ENCODE results near the gene AFF3.
"Not testable (repeated sequence)": the region's sequence is repeated elsewhere in the genome, so short reads cannot be mapped to it uniquely, and the experiment has no call there.

The AFF3 gene

DNA sequence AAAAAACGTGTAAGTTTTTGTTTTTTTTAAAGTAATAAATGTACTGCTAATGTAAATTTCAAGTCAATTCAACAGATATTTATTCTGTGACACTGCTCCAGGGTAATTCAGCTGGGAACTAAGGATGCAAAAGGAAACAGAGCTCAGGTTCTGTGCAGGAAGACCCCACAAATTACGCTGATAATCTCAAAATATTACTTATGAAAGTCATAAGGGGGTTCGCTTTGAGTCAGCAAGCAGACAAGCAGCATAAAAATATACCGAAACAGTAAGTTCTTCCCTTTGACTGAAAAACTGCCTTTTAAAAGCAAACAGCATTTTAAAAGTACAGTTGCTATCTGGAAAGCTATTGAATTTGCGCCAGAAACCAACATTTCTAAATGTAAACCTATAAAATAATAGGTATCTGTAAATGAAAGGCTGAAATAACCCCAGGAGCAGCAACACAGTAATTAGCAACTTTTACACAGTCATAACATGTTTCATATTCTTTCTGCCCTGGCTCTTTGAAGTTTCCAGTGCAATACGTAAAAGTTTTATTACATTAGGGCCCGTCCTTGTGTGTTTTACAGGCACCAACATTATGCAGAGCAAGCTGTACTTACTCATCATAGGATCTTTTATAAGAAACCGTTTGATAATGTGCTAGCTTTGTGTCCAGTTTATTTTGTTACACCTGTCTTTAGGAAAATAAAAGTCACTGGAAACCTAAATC is 39.8 kb downstream of the AFF3 start:
- DNase-seq (ENCODE audit: low read depth); H3K4me3 ChIP-seq (ENCODE audit: low read depth, low read length): not testable (repeated sequence)

- H3K4me3 ChIP-seq (ENCODE audit: low read depth, low read length); DNase-seq (ENCODE audit: low read depth): not testable (repeated sequence)
Measured at GRCh38 chr2:100098855-100099254, 43.5 kb downstream of the AFF3 start.

- not testable (repeated sequence) for H3K4me3 ChIP-seq (ENCODE audit: low read depth, low read length); DNase-seq (ENCODE audit: low read depth)
Measured at GRCh38 chr2:100097611-100098294, 44.6 kb downstream of the AFF3 start.

DNA sequence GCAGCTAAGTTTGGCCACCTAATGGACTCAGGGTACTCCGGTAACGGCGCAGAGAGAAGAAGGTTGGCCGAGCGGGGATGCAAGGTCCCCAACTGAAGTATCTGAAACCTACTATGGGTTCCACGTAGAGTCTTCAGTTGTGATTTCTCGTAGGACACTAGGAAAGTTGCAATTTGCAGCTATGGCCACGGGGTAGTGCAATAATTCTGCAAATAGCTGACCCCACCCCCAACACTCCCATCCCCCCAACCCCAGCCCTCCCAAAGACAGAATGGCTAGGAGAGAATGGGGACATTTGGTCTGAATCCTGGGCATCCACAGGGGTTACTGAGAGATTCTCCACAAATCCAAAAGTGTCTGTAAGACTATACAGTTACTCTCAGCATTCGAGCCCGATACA is 46.5 kb downstream of the AFF3 start:
- not testable (repeated sequence) for H3K4me3 ChIP-seq (ENCODE audit: low read depth, low read length); DNase-seq (ENCODE audit: low read depth)

GRCh38 chr2:100091807-100092206 is 50.6 kb downstream of the AFF3 start:
- DNase-seq (ENCODE audit: low read depth); H3K4me3 ChIP-seq (ENCODE audit: low read depth, low read length): not testable (repeated sequence)

GRCh38 chr2:100085744-100086143 is 56.6 kb downstream of the AFF3 start:
- not testable (repeated sequence) for H3K4me3 ChIP-seq (ENCODE audit: low read depth, low read length); DNase-seq (ENCODE audit: low read depth)

DNA sequence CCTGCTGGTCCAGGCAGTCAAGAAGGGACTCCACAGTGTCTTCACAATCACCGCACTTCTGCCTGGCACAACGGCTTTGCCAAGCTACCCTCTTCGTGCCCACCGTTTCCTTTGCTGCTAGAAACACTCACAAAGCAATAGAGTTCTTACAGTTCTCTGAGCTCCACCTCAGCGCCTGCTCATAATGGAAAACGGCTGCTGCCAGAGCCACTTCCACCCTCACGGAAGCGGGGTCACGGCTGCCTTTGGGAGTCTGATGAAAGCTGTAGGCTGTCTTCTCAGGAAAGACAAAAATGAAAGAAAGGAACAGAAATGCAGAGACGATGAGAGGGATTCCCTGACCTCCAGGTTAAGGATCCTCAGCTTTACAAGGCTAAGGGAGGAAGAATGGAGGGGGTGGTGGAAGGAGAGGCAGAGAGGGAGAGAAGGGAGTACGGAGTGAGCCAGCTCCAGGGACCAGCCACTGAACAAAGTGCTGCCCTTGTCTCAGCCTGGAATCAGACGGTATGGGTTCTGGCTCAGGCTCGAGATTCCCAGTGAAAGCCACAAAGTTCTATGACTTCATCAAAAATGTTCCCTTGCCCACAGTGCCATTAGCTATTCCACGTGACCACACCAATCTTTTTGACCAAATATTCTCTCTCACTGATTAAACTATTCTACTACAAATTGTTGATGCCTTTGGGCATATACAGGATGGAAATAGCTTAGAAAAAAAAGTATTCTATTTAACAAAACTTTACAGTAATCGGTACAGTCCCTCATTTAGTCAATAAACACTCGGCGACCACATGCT is 58.8 kb downstream of the AFF3 start:
- DNase-seq (ENCODE audit: low read depth); H3K4me3 ChIP-seq (ENCODE audit: low read depth, low read length): not testable (repeated sequence)

DNA sequence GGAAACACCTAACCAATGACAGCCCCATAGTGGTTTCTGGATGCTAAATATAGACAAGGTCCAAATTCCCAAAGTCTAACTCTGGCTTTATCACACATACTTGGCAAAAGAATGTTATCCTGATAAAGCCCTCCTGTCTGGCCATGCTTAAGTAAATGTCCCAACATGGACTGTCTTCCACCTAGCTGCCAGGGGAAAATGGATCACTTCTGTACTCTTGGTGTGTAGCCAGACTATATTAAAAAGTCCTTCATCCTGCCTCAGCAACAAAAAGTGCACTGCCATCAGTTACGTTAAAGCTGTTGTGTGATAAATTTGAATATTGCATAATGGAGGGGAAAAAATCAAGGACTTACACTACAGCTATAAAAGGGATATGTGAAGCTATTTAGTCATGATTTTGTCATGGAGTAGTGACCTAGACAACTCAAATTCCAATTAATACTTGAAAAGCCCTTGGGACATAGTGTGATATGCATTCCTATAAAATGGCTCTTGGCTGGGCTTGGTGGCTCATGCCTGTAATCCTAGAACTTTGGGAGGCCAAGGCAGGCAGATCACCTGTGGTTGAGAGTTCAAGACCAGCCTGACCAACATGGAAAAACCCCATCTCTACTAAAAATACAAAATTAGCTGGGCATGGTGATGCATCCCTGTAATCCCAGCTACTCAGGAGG is 60.0 kb downstream of the AFF3 start:
- DNase-seq (ENCODE audit: low read depth); H3K4me3 ChIP-seq (ENCODE audit: low read depth, low read length): not testable (repeated sequence)

DNA sequence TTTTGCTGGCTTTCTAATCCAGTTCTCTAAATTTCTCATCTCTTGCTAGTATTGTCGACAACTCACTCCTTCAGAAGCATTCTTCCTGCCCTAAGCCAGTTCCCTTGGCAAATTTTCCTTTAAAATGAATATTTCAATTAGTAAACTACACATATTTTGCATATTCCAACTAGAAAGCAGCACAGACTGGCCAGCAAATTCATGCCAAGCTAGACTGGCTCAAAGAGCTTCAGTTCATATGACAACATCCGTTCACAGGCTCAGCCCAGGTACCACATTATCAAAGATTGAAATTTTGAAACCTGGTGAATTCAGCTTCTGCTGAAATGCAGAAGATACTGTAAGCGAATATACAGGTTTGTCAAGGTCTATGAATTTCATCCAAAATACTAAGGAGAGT is 64.5 kb downstream of the AFF3 start:
- no peak for TF ChIP-seq CTCF (IDR thresholded peaks at IDR 0.05; ENCODE audit: insufficient read depth, low read depth, low read length, missing control alignments)
- DNase-seq (ENCODE audit: low read depth), result no peak
- H3K4me3 ChIP-seq (ENCODE audit: low read depth, low read length), result no peak overlapping the region

DNA sequence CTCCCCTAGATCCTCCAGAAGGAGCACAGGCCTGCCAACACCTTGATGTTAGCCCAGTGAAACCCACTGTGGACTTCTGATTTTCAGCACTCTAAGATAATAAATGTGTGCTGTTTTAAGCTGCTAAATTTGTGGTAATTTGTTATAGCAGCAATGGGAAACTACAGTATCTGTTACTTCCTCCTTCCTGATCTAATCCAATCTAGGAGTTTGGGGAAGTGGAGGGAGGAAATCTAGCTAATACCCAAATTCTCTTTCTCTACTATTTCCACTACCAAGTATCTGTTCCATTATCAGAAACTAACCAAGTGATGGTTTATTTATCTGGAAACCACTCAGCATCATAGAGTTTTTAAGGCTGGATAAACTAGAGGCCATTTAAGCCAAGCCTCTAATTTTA is 64.9 kb downstream of the AFF3 start:
- no peak for DNase-seq (ENCODE audit: low read depth)
- TF ChIP-seq CTCF (IDR thresholded peaks at IDR 0.05; ENCODE audit: insufficient read depth, low read depth, low read length, missing control alignments), result no peak
- no peak overlapping the region for H3K4me3 ChIP-seq (ENCODE audit: low read depth, low read length)

DNA sequence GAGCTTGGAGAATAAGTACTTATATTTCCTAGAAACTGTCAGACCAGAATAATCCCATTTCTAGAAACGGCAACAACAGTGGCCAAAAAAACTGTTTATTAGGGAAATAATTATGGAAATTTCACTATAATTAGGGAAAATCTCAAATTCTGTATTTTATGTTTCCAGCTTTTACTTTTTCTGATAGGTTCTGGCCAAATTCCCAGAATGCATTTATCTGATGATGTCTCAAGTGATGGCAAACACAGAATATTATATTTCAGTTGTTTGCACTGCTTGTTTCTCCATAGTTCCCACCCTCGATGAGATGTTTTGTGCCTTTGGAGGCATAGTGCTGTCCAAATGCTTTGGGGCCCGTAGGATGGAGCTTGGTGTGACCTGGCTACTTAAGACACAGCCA is 66.9 kb downstream of the AFF3 start:
- H3K4me3 ChIP-seq (ENCODE audit: low read depth, low read length), result no peak overlapping the region
- DNase-seq (ENCODE audit: low read depth), result no peak
- no peak for TF ChIP-seq CTCF (IDR thresholded peaks at IDR 0.05; ENCODE audit: insufficient read depth, low read depth, low read length, missing control alignments)

Data from GM12865 (cell line).